Fibroblast of peridontal ligament (primary cell): Measurements from ENCODE around the gene NDST3.
"Not testable (repeated sequence)": the region's sequence is repeated elsewhere in the genome, so short reads cannot be mapped to it uniquely, and the experiment has no call there.

Source experiments
- DNase-seq: peaks from one replicate; pipeline ENCODE4 v3.0.0-alpha.2; 2010; ENCODE audit errors: extremely low read depth

NDST3 gene

GRCh38 chr4:118271788-118272187, 237.5 kb downstream of the NDST3 start:
- no peak for DNase-seq

- DNase-seq: no peak
These were observed 239.4 kb downstream of the NDST3 start for GRCh38 chr4:118273642-118274041.

- no peak for DNase-seq
These were observed 242.3 kb downstream of the NDST3 start for GRCh38 chr4:118276580-118276979.

- no peak for DNase-seq
These were observed 243.0 kb downstream of the NDST3 start for GRCh38 chr4:118277243-118277642.

- peak; percentile 93 for DNase-seq
These were observed 244.4 kb downstream of the NDST3 start for GRCh38 chr4:118278473-118279274.

- DNase-seq: no peak
These were observed 245.0 kb downstream of the NDST3 start for GRCh38 chr4:118279328-118279727.

- DNase-seq: peak; percentile 43
These were observed 245.7 kb downstream of the NDST3 start for GRCh38 chr4:118279920-118280432.

- peak; percentile 87 for DNase-seq
These were observed 246.4 kb downstream of the NDST3 start for GRCh38 chr4:118280501-118281218.

- peak; percentile 71 for DNase-seq
These were observed 247.5 kb downstream of the NDST3 start for GRCh38 chr4:118281611-118282442.

GRCh38 chr4:118282692-118283091, 248.4 kb downstream of the NDST3 start:
- peak; percentile 94 for DNase-seq

GRCh38 chr4:118284169-118284568, 249.9 kb downstream of the NDST3 start:
- no peak for DNase-seq

- DNase-seq: no peak
These were observed 251.6 kb downstream of the NDST3 start for GRCh38 chr4:118285931-118286330.

- DNase-seq: no peak
These were observed 252.4 kb downstream of the NDST3 start for GRCh38 chr4:118286685-118287084.

GRCh38 chr4:118287711-118288451, 253.6 kb downstream of the NDST3 start:
- DNase-seq: peak; percentile 96

GRCh38 chr4:118289794-118290193, 255.5 kb downstream of the NDST3 start:
- peak; percentile 99 for DNase-seq

- peak; percentile 45 for DNase-seq
These were observed 256.7 kb downstream of the NDST3 start for GRCh38 chr4:118290951-118291350.

GRCh38 chr4:118296729-118297128, 262.4 kb downstream of the NDST3 start:
- DNase-seq: peak; percentile 63

GRCh38 chr4:118299619-118300018, 265.3 kb downstream of the NDST3 start:
- DNase-seq: not testable (repeated sequence)

- no peak for DNase-seq
These were observed 273.4 kb downstream of the NDST3 start for GRCh38 chr4:118307643-118308042.
